Inferior parietal cortex (tissue), 1 donor: ENCODE measurements around the gene HFM1.
"Not testable (repeated sequence)": the region's sequence is repeated elsewhere in the genome, so short reads cannot be mapped to it uniquely, and the experiment has no call there.

ENCODE experiments used
- DNase-seq: peaks from one replicate; pipeline ENCODE4 v3.0.0-alpha.2; 2016; ENCODE audit errors: extremely low spot score

Gene HFM1

GRCh38 chr1:91404151-91405012 is at the start of gene HFM1:
Gene HFM1, minus strand, starts transcription at chr1:91404837. Its CDS starts 3,755 bp downstream, at chr1:91401082.
- peak; percentile 70 for DNase-seq

GRCh38 chr1:91454136-91454535 is 49.5 kb upstream of the HFM1 start:
- DNase-seq = no peak

GRCh38 chr1:91450260-91450659 is 45.6 kb upstream of the HFM1 start:
- DNase-seq = no peak

GRCh38 chr1:91447782-91448181 is 43.1 kb upstream of the HFM1 start:
- not testable (repeated sequence) for DNase-seq

- DNase-seq = not testable (repeated sequence)
Observed at GRCh38 chr1:91441980-91442379, 37.3 kb upstream of the HFM1 start.

- DNase-seq = no peak
Observed at GRCh38 chr1:91440847-91441246, 36.2 kb upstream of the HFM1 start.

GRCh38 chr1:91439016-91439415 is 34.4 kb upstream of the HFM1 start:
- DNase-seq = no peak

GRCh38 chr1:91428182-91428798 is 23.7 kb upstream of the HFM1 start:
- DNase-seq = no peak

GRCh38 chr1:91427741-91428140 is 23.1 kb upstream of the HFM1 start:
- no peak for DNase-seq

GRCh38 chr1:91422523-91422922 is 17.9 kb upstream of the HFM1 start:
- DNase-seq = not testable (repeated sequence)

- no peak for DNase-seq
Observed at GRCh38 chr1:91412371-91412770, 7.7 kb upstream of the HFM1 start.

- no peak for DNase-seq
Observed at GRCh38 chr1:91406773-91407389, 2.2 kb upstream of the HFM1 start.

GRCh38 chr1:91402023-91402422 is 2.6 kb downstream of the HFM1 start:
- peak; percentile 62 for DNase-seq

GRCh38 chr1:91400133-91400725 is 4.4 kb downstream of the HFM1 start:
- DNase-seq = no peak

GRCh38 chr1:91398291-91398690 is 6.3 kb downstream of the HFM1 start:
- DNase-seq = no peak

GRCh38 chr1:91397605-91398004 is 7.0 kb downstream of the HFM1 start:
- no peak for DNase-seq

- DNase-seq = no peak
Observed at GRCh38 chr1:91393042-91393441, 11.6 kb downstream of the HFM1 start.

GRCh38 chr1:91386109-91386508 is 18.5 kb downstream of the HFM1 start:
- DNase-seq = no peak

- no peak for DNase-seq
Observed at GRCh38 chr1:91383456-91383855, 21.2 kb downstream of the HFM1 start.

- no peak for DNase-seq
Observed at GRCh38 chr1:91381844-91382243, 22.8 kb downstream of the HFM1 start.

- DNase-seq = no peak
Observed at GRCh38 chr1:91374086-91374485, 30.6 kb downstream of the HFM1 start.

- not testable (repeated sequence) for DNase-seq
Observed at GRCh38 chr1:91372230-91372629, 32.4 kb downstream of the HFM1 start.
